GM12878 (cell line): ENCODE data around the gene GPR87. TPM values are rescaled to one million over a fixed set of nuclear protein-coding genes. Genes with fewer than 3 reads are reported as not detected.

Source experiments
- ATAC-seq: fragments of 200-7000 bp; cut with Tn5 transposase; 3 replicates; pipeline ENCODE4 v1.9.1; 2020; ENCODE audit warnings: mild to moderate bottlenecking, moderate library complexity
- BruUV-seq: library from RNA; stranded (reverse); fragments of 400-500 nt; replicated peaks from 2 replicates; lab custom pipeline; 2021; lab: Mats Ljungman, UMichigan
- CTCF ChIA-PET: fragments of 300-600 bp; sonication (Branson Sonifier 250); formaldehyde crosslinking; extraction: SDS; loops from one replicate; lab custom pipeline; 2021; ENCODE audit warnings: inconsistent platforms; lab: Yijun Ruan, JAX
- POLR2A ChIA-PET: fragments of 350-600 bp; formaldehyde crosslinking; extraction: SDS; loops from one replicate; lab custom pipeline; 2021; ENCODE audit warnings: inconsistent platforms; lab: Charles Lee
- RAD21 ChIA-PET: fragments of 300-600 bp; sonication (Branson Sonifier 250); formaldehyde crosslinking; loops from one replicate; lab custom pipeline; 2023; ENCODE audit warnings: antibody characterized with exemption; ENCODE audit not compliant: unreplicated experiment; lab: Charles Lee
- SMC1A ChIA-PET: fragments of 300-600 bp; sonication (Branson Sonifier 250); formaldehyde crosslinking; loops from one replicate; lab custom pipeline; 2023; ENCODE audit not compliant: unreplicated experiment, uncharacterized antibody; lab: Charles Lee
- DNase-seq: peaks from one replicate; pipeline ENCODE4 v3.0.0-alpha.2; 2011; ENCODE audit warnings: low read depth, low spot score
- FAIRE-seq: peaks from 3 replicates; lab custom pipeline; 2011; peaks lifted over from hg19 to GRCh38; lab: Jason Lieb, UNC
- H2AFZ ChIP-seq: 2 replicates; pipeline ENCODE4 v1.6.0; 2011; ENCODE audit warnings: low read depth, low read length, control low read depth; ENCODE audit not compliant: control insufficient read depth
- H3K27ac ChIP-seq: 2 replicates; pipeline ENCODE4 v1.5.1; 2011; ENCODE audit warnings: control low read depth; ENCODE audit not compliant: control insufficient read depth, insufficient read depth
- H3K27me3 ChIP-seq, 2 experiments: replicated peaks in 1 of 2; 2 replicates each; pipeline versions ENCODE4 v1.6.0 to v1.6.1; 2011; ENCODE audit warnings: low read length in 1 of 2; ENCODE audit not compliant: control insufficient read depth in 2 of 2, insufficient read depth in 2 of 2
- H3K36me3 ChIP-seq, 2 experiments: 2 replicates each; pipeline ENCODE4 v1.5.1; 2011; ENCODE audit warnings: low read length in 1 of 2; ENCODE audit not compliant: control insufficient read depth in 2 of 2, insufficient read depth in 2 of 2
- H3K4me1 ChIP-seq: 2 replicates; pipeline ENCODE4 v1.6.1; 2011; ENCODE audit warnings: mild to moderate bottlenecking, low read length, moderate library complexity, mixed read lengths; ENCODE audit not compliant: control insufficient read depth, insufficient read depth
- H3K4me2 ChIP-seq: 2 replicates; pipeline ENCODE4 v1.6.0; 2011; ENCODE audit warnings: control low read depth; ENCODE audit not compliant: control insufficient read depth, insufficient read depth
- H3K4me3 ChIP-seq: fragments of 200-600 bp; sonication (generic); 2 replicates; pipeline ENCODE4 v1.5.1; 2016
- H3K79me2 ChIP-seq: 2 replicates; pipeline ENCODE4 v1.6.0; 2011; ENCODE audit warnings: low read length; ENCODE audit not compliant: control insufficient read depth, insufficient read depth
- H3K9ac ChIP-seq: 2 replicates; pipeline ENCODE4 v1.8.0; 2011; ENCODE audit warnings: low read length, control low read depth, mixed read lengths; ENCODE audit not compliant: control insufficient read depth, insufficient read depth
- H3K9me3 ChIP-seq: replicated peaks from 3 replicates; pipeline ENCODE4 v1.5.1; 2011; ENCODE audit warnings: mild to moderate bottlenecking, low read length; ENCODE audit not compliant: control insufficient read depth, insufficient read depth
- H4K20me1 ChIP-seq: 2 replicates; pipeline ENCODE4 v1.6.0; 2011; ENCODE audit not compliant: control insufficient read depth, insufficient read depth
- BCL11A ChIP-seq: IDR thresholded peaks from 2 replicates; pipeline ENCODE4 v1.6.1; 2011; ENCODE audit warnings: low read depth, low read length
- BMI1 ChIP-seq: fragments of 450-650 bp; IDR thresholded peaks from 2 replicates; pipeline ENCODE4 v1.6.1; 2016; ENCODE audit warnings: mild to moderate bottlenecking, moderate library complexity, borderline replicate concordance
- IKZF2 ChIP-seq, 2 experiments: fragments of 450-650 bp; IDR thresholded peaks; 2 replicates each; pipeline ENCODE4 v1.6.1; 2017; ENCODE audit warnings: mild to moderate bottlenecking in 2 of 2, moderate library complexity in 2 of 2
- MYC ChIP-seq: IDR thresholded peaks from 2 replicates; pipeline ENCODE4 v1.6.1; 2011; ENCODE audit warnings: mild to moderate bottlenecking, low read length, moderate library complexity, inconsistent platforms; ENCODE audit not compliant: insufficient read depth, insufficient replicate concordance, insufficient read length, severe bottlenecking
- NBN ChIP-seq: fragments of 450-650 bp; IDR thresholded peaks from 2 replicates; pipeline ENCODE4 v1.6.1; 2016
- NFYB ChIP-seq: IDR thresholded peaks from 2 replicates; pipeline ENCODE4 v1.6.1; 2011; ENCODE audit warnings: low read depth, mild to moderate bottlenecking, low read length, improper control_type of control experiment, moderate library complexity; ENCODE audit not compliant: insufficient read depth
- POU2F2 ChIP-seq: IDR thresholded peaks from 3 replicates; pipeline ENCODE4 v1.6.1; 2011; ENCODE audit warnings: low read depth, mild to moderate bottlenecking, low read length, borderline replicate concordance
- RUNX3 ChIP-seq: IDR thresholded peaks from 2 replicates; pipeline ENCODE4 v1.6.1; 2012; ENCODE audit warnings: low read length, inconsistent platforms
- SMAD1 ChIP-seq: fragments of 450-650 bp; IDR thresholded peaks from 2 replicates; pipeline ENCODE4 v1.6.1; 2018; ENCODE audit warnings: mild to moderate bottlenecking, low read depth; ENCODE audit not compliant: partially characterized antibody
- WGBS: methylation state at CpG from one replicate; pipeline ENCODE4 v1.1.6; 2016; ENCODE audit warnings: low lambda C conversion rate; ENCODE audit not compliant: insufficient replicate concordance, insufficient coverage; ENCODE audit errors: missing lambda C conversion rate; 5-methylcytosine and 5-hydroxymethylcytosine counted together
- in situ Hi-C: fragments of 300-500 bp; cut with MboI; formaldehyde crosslinking; loops from 9 replicates; pipeline ENCODE4 v1.14.3; 2018; ENCODE audit warnings: mixed read lengths
- intact Hi-C: fragments of 100-400 bp; cut with micrococcal nuclease; formaldehyde crosslinking; loops from one replicate; pipeline ENCODE4 v1.14.2; 2022; ENCODE audit not compliant: unreplicated experiment
- polyA plus RNA-seq, 11 experiments: library from polyadenylated mRNA; depleted of rRNA in 4 of 11; unstranded in 6 of 11; stranded (reverse) in 5 of 11; fragments of >200 nt; fragmentation: Nextera tagmentation in 4 of 11; fragmentation: Illumina TruSeq in 1 of 11; extraction: Ambion mirVana in 4 of 11; extraction: Trizol in 1 of 11; gene quantifications; 1 replicate in 1 of 11; 2 replicates in 10 of 11; pipeline versions ENCODE4 v1.2.1 to v1.2.3, GENCODE V29; 2011 to 2016; ENCODE audit warnings: inconsistent platforms in 2 of 11, missing spikeins in 2 of 11, low read depth in 1 of 11
- total RNA-seq, 4 experiments: library from RNA; depleted of rRNA in 3 of 4; stranded (reverse); fragments of >200 nt in 3 of 4; fragmentation: Illumina TruSeq in 1 of 4; extraction: Trizol in 1 of 4; gene quantifications; 2 replicates each; pipeline versions ENCODE4 v1.2.1 to v1.2.3, GENCODE V29; 2013 to 2021
- TF ChIP-seq, protein P1 (sequence below): fragments of 450-650 bp; IDR thresholded peaks from 2 replicates; pipeline ENCODE4 v1.6.1; 2017; ENCODE audit warnings: antibody characterized with exemption, mild to moderate bottlenecking, moderate library complexity
- TF ChIP-seq, protein P2 (sequence below): IDR thresholded peaks from 2 replicates; pipeline ENCODE4 v1.6.1; 2011; ENCODE audit warnings: low read depth, mild to moderate bottlenecking, low read length, moderate library complexity, borderline replicate concordance; ENCODE audit errors: extremely low read depth
- TF ChIP-seq, protein P3 (sequence below): fragments of 450-650 bp; IDR thresholded peaks from 2 replicates; pipeline ENCODE4 v1.6.1; 2016; ENCODE audit warnings: mild to moderate bottlenecking
- TF ChIP-seq, protein P4 (sequence below): fragments of 450-650 bp; IDR thresholded peaks from 2 replicates; pipeline ENCODE4 v1.6.1; 2017; ENCODE audit warnings: mild to moderate bottlenecking, moderate library complexity
- TF ChIP-seq, protein P5 (sequence below): IDR thresholded peaks from 2 replicates; pipeline ENCODE4 v1.6.1; 2011; ENCODE audit warnings: low read depth, low read length, improper control_type of control experiment, borderline replicate concordance

The GPR87 gene
- total and polyA plus RNA-seq, 10 of the 15 experiments (the other 5 are each of a cell fraction or from before 2014, with no cell fraction given), result 0.06 to 0.27 (median 0.16) TPM; not detected in 5

DNA sequence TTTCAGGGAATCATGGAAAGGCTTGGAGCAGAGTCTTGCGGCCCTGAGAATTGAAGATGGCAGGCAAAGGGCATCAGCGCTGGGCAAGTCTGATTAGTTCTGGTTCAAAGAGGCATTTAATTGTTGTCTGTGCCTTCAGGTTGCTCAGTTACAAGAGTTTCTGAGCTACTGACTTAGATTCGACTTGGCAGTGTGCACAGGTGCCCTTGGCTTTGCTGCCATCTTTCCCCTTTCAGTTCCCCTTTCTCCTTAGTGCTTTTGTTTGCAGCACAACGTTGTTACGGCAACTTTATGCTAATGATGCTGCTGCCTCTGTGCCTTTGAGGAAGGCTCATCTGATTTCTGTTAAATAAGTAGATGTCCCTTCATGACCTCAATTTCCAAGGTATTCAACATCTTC lies 50.8 kb downstream of the GPR87 start:
- H3K4me2 ChIP-seq, result no peak overlapping the region
- ChIA-PET RAD21 (interaction anchor here (1.1 kb wide), 1 partner anchor 37 kb away, joined by 3 read pairs; no protein-coding TSS in a partner anchor), CTCF (interaction anchor here (1.2 to 2.5 kb wide), 3 partner anchors 8 to 35 kb away, joined by 3 to 7 read pairs (median 5); no protein-coding TSS in a partner anchor), SMC1A (interaction anchor here (1.0 to 1.9 kb wide), 3 partner anchors 10 to 98 kb away, joined by 5 to 11 read pairs (median 6); partner anchors contain the start of gene P2RY14), POLR2A (no interaction called here)
- peaks cover 7% of the 10 kb centered on the region; the same call in 1 of the 2 replicates for H3K4me1 ChIP-seq
- no peak overlapping the region for H3K4me3 ChIP-seq
- no peaks in the 10 kb centered on the region for H4K20me1 ChIP-seq
- intact Hi-C loops (no loop called here), in situ Hi-C loops (no loop called here)
- no peak overlapping the region for H2AFZ ChIP-seq
- no peaks in the 10 kb centered on the region for H3K27me3 ChIP-seq
- H3K36me3 ChIP-seq, result no peaks in the 10 kb centered on the region
- no peaks in the 10 kb centered on the region for H3K9me3 ChIP-seq
- H3K9ac ChIP-seq, result no peak overlapping the region
- peak; percentile 69 for DNase-seq
- 5% methylated on average over 5 of the region's 5 CpGs for WGBS
- peak; percentile 92 for FAIRE-seq
- peak; percentile 98 for ATAC-seq
- BruUV-seq, result no TSS peak
- no peaks in the 10 kb centered on the region for H3K79me2 ChIP-seq
- no peak overlapping the region for H3K27ac ChIP-seq
- TF ChIP-seq IKZF2 (IDR thresholded peaks at IDR 0.05) (no peak), MYC (no peak), POU2F2 (peak; percentile 87; the same call in 2 of the 3 replicates), NBN (no peak), NFYB (no peak), RUNX3 (no peak), BCL11A (peak; percentile 25; the same call in 1 of the 2 replicates), SMAD1 (no peak), BMI1 (peak; percentile 85)
- TF ChIP-seq, protein P1, sequence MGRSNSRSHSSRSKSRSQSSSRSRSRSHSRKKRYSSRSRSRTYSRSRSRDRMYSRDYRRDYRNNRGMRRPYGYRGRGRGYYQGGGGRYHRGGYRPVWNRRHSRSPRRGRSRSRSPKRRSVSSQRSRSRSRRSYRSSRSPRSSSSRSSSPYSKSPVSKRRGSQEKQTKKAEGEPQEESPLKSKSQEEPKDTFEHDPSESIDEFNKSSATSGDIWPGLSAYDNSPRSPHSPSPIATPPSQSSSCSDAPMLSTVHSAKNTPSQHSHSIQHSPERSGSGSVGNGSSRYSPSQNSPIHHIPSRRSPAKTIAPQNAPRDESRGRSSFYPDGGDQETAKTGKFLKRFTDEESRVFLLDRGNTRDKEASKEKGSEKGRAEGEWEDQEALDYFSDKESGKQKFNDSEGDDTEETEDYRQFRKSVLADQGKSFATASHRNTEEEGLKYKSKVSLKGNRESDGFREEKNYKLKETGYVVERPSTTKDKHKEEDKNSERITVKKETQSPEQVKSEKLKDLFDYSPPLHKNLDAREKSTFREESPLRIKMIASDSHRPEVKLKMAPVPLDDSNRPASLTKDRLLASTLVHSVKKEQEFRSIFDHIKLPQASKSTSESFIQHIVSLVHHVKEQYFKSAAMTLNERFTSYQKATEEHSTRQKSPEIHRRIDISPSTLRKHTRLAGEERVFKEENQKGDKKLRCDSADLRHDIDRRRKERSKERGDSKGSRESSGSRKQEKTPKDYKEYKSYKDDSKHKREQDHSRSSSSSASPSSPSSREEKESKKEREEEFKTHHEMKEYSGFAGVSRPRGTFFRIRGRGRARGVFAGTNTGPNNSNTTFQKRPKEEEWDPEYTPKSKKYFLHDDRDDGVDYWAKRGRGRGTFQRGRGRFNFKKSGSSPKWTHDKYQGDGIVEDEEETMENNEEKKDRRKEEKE, result no peak
- TF ChIP-seq, protein P2, sequence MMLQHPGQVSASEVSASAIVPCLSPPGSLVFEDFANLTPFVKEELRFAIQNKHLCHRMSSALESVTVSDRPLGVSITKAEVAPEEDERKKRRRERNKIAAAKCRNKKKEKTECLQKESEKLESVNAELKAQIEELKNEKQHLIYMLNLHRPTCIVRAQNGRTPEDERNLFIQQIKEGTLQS, result no peak
- TF ChIP-seq, protein P3, sequence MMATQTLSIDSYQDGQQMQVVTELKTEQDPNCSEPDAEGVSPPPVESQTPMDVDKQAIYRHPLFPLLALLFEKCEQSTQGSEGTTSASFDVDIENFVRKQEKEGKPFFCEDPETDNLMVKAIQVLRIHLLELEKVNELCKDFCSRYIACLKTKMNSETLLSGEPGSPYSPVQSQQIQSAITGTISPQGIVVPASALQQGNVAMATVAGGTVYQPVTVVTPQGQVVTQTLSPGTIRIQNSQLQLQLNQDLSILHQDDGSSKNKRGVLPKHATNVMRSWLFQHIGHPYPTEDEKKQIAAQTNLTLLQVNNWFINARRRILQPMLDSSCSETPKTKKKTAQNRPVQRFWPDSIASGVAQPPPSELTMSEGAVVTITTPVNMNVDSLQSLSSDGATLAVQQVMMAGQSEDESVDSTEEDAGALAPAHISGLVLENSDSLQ, result no peak
- TF ChIP-seq, protein P4, sequence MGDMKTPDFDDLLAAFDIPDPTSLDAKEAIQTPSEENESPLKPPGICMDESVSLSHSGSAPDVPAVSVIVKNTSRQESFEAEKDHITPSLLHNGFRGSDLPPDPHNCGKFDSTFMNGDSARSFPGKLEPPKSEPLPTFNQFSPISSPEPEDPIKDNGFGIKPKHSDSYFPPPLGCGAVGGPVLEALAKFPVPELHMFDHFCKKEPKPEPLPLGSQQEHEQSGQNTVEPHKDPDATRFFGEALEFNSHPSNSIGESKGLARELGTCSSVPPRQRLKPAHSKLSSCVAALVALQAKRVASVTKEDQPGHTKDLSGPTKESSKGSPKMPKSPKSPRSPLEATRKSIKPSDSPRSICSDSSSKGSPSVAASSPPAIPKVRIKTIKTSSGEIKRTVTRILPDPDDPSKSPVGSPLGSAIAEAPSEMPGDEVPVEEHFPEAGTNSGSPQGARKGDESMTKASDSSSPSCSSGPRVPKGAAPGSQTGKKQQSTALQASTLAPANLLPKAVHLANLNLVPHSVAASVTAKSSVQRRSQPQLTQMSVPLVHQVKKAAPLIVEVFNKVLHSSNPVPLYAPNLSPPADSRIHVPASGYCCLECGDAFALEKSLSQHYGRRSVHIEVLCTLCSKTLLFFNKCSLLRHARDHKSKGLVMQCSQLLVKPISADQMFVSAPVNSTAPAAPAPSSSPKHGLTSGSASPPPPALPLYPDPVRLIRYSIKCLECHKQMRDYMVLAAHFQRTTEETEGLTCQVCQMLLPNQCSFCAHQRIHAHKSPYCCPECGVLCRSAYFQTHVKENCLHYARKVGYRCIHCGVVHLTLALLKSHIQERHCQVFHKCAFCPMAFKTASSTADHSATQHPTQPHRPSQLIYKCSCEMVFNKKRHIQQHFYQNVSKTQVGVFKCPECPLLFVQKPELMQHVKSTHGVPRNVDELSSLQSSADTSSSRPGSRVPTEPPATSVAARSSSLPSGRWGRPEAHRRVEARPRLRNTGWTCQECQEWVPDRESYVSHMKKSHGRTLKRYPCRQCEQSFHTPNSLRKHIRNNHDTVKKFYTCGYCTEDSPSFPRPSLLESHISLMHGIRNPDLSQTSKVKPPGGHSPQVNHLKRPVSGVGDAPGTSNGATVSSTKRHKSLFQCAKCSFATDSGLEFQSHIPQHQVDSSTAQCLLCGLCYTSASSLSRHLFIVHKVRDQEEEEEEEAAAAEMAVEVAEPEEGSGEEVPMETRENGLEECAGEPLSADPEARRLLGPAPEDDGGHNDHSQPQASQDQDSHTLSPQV, result no peak
- TF ChIP-seq, protein P5, sequence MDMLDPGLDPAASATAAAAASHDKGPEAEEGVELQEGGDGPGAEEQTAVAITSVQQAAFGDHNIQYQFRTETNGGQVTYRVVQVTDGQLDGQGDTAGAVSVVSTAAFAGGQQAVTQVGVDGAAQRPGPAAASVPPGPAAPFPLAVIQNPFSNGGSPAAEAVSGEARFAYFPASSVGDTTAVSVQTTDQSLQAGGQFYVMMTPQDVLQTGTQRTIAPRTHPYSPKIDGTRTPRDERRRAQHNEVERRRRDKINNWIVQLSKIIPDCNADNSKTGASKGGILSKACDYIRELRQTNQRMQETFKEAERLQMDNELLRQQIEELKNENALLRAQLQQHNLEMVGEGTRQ, result no peak
